HepG2 (cell line): Measurements from ENCODE around the gene PPP4C. TPM values are rescaled to one million over a fixed set of nuclear protein-coding genes. Genes with fewer than 3 reads are reported as not detected.

Experiments used
- ATAC-seq: fragments of 200-7000 bp; cut with Tn5 transposase; 3 replicates; pipeline ENCODE4 v1.9.1; 2020; ENCODE audit warnings: mild to moderate bottlenecking, moderate library complexity
- BruUV-seq: library from RNA; stranded (reverse); fragments of 400-500 nt; replicated peaks from 2 replicates; lab custom pipeline; 2021; lab: Mats Ljungman, UMichigan
- CTCF ChIA-PET: fragments of 300-600 bp; formaldehyde crosslinking; extraction: SDS; loops from one replicate; lab custom pipeline; 2021; ENCODE audit warnings: low total read pairs, inconsistent platforms, low intra/inter-chr PET ratio; lab: Yijun Ruan, JAX
- POLR2A ChIA-PET: fragments of 350-600 bp; sonication (Branson Sonifier 250); formaldehyde crosslinking; loops from one replicate; lab custom pipeline; 2020; ENCODE audit warnings: antibody characterized with exemption, inconsistent platforms; lab: Yijun Ruan, JAX
- DNase-seq: peaks from one replicate; pipeline ENCODE4 v3.0.0-alpha.2; 2015; ENCODE audit warnings: low spot score
- FAIRE-seq: peaks from 3 replicates; lab custom pipeline; 2011; peaks lifted over from hg19 to GRCh38; lab: Jason Lieb, UNC
- H2AFZ ChIP-seq: one replicate; pipeline ENCODE4 v1.6.1; 2011; ENCODE audit warnings: low read length, inconsistent platforms
- H3K27ac ChIP-seq: fragments of 300-600 bp; 3 replicates; pipeline ENCODE4 v1.8.0; 2011; ENCODE audit warnings: mixed run types, mild to moderate bottlenecking, mixed read lengths, low read length, inconsistent platforms; ENCODE audit not compliant: insufficient read depth; ENCODE audit errors: extremely low read length
- H3K27me3 ChIP-seq, 2 experiments: fragments of 200-600 bp in 1 of 2; 2 replicates in 1 of 2; 3 replicates in 1 of 2; pipeline versions ENCODE4 v1.6.0 to v1.8.0; 2011; ENCODE audit warnings: low read length in 2 of 2, mild to moderate bottlenecking in 2 of 2, moderate library complexity in 2 of 2, inconsistent platforms in 1 of 2; ENCODE audit not compliant: insufficient read depth in 2 of 2, control insufficient read depth in 1 of 2
- H3K36me3 ChIP-seq, 2 experiments: fragments of 200-600 bp in 1 of 2; replicated peaks in 1 of 2; 2 replicates in 1 of 2; 3 replicates in 1 of 2; pipeline versions ENCODE4 v1.5.1 to v1.8.0; 2011; ENCODE audit warnings: low read length in 2 of 2, inconsistent platforms in 1 of 2; ENCODE audit not compliant: insufficient read depth in 2 of 2, control insufficient read depth in 1 of 2
- H3K4me1 ChIP-seq: 2 replicates; pipeline ENCODE4 v1.5.1; 2012; ENCODE audit warnings: low read length, inconsistent platforms; ENCODE audit not compliant: insufficient read depth
- H3K4me2 ChIP-seq: 2 replicates; pipeline ENCODE4 v1.6.0; 2011; ENCODE audit warnings: low read depth, low read length, inconsistent platforms
- H3K4me3 ChIP-seq, 3 experiments: fragments of 200-600 bp in 1 of 3; sonication (generic), shearing (Covaris generic) in 1 of 3; replicated peaks in 1 of 3; 2 replicates each; pipeline ENCODE4 v1.5.1; 2011 to 2016; ENCODE audit warnings: low read length in 3 of 3, inconsistent platforms in 2 of 3, low read depth in 2 of 3, mild to moderate bottlenecking in 2 of 3, control low read depth in 1 of 3, mixed read lengths in 1 of 3; ENCODE audit not compliant: insufficient read depth in 1 of 3
- H3K79me2 ChIP-seq: one replicate; pipeline ENCODE4 v1.6.1; 2011; ENCODE audit warnings: low read length, inconsistent platforms; ENCODE audit not compliant: insufficient read depth
- H3K9ac ChIP-seq: 2 replicates; pipeline ENCODE4 v1.6.0; 2011; ENCODE audit warnings: mild to moderate bottlenecking, low read depth, low read length, inconsistent platforms; ENCODE audit not compliant: insufficient read depth
- H3K9me3 ChIP-seq: 2 replicates; pipeline ENCODE4 v1.5.1; 2012; ENCODE audit warnings: mild to moderate bottlenecking, low read length
- H4K20me1 ChIP-seq: 2 replicates; pipeline ENCODE4 v1.6.0; 2011; ENCODE audit warnings: inconsistent platforms, mild to moderate bottlenecking, low read length, moderate library complexity; ENCODE audit not compliant: insufficient read depth
- AGO1 ChIP-seq: fragments of 200-400 bp; formaldehyde crosslinking; IDR thresholded peaks from 2 replicates; pipeline ENCODE4 v1.6.1; 2017; ENCODE audit warnings: mild to moderate bottlenecking, low read depth, low read length, moderate library complexity; ENCODE audit not compliant: poor library complexity, severe bottlenecking
- AKAP8 ChIP-seq: sonication (generic); formaldehyde crosslinking; IDR thresholded peaks from 2 replicates; pipeline ENCODE4 v1.5.1; 2020; ENCODE audit warnings: mild to moderate bottlenecking, missing genetic modification reagents
- KDM2A ChIP-seq: sonication (generic); formaldehyde crosslinking; IDR thresholded peaks from 2 replicates; pipeline ENCODE4 v1.4.0; 2020; ENCODE audit warnings: low read depth, missing genetic modification reagents, borderline replicate concordance
- UBTF ChIP-seq: sonication (generic); formaldehyde crosslinking; IDR thresholded peaks from 2 replicates; pipeline ENCODE4 v1.4.0; 2020; ENCODE audit warnings: mild to moderate bottlenecking, missing genetic modification reagents
- ZBTB25 ChIP-seq: IDR thresholded peaks from 2 replicates; pipeline ENCODE4 v1.6.1; 2018; ENCODE audit warnings: missing genetic modification reagents
- WGBS: methylation state at CpG from one replicate; pipeline ENCODE4 v1.1.6; 2017; ENCODE audit warnings: low lambda C conversion rate; 5-methylcytosine and 5-hydroxymethylcytosine counted together
- in situ Hi-C: cut with HindIII; loops from 2 replicates; pipeline ENCODE4 v1.10.0; 2017; ENCODE audit warnings: low pct_unique_long_range_greater_than_20kb; ENCODE audit not compliant: extremely low pct_ligation_motif_present
- intact Hi-C: fragments of 100-400 bp; cut with micrococcal nuclease; formaldehyde crosslinking; loops from one replicate; pipeline ENCODE4 v1.10.0; 2022; ENCODE audit not compliant: unreplicated experiment
- polyA plus RNA-seq, 8 experiments: library from polyadenylated mRNA; depleted of rRNA in 3 of 8; stranded (reverse) in 7 of 8; unstranded in 1 of 8; fragments of >200 nt; fragmentation: Illumina TruSeq in 4 of 8; extraction: Trizol in 4 of 8; gene quantifications; 2 replicates each; pipeline versions ENCODE4 v1.2.1 to v1.2.3, GENCODE V29; 2011 to 2016; ENCODE audit warnings: low read depth in 4 of 8, missing spikeins in 1 of 8, mixed read lengths in 1 of 8; ENCODE audit not compliant: insufficient read depth in 1 of 8
- total RNA-seq, 5 experiments: library from RNA; depleted of rRNA; stranded (reverse); fragments of >200 nt; fragmentation: Illumina TruSeq; extraction: Trizol; gene quantifications; 2 replicates each; pipeline ENCODE4 v1.2.3, GENCODE V29; 2016; ENCODE audit warnings: low read depth in 1 of 5

Gene PPP4C
- total and polyA plus RNA-seq, 2 of the 13 experiments (the other 11 are each of a cell fraction or from before 2014, with no cell fraction given), result 176 to 220 TPM

DNA sequence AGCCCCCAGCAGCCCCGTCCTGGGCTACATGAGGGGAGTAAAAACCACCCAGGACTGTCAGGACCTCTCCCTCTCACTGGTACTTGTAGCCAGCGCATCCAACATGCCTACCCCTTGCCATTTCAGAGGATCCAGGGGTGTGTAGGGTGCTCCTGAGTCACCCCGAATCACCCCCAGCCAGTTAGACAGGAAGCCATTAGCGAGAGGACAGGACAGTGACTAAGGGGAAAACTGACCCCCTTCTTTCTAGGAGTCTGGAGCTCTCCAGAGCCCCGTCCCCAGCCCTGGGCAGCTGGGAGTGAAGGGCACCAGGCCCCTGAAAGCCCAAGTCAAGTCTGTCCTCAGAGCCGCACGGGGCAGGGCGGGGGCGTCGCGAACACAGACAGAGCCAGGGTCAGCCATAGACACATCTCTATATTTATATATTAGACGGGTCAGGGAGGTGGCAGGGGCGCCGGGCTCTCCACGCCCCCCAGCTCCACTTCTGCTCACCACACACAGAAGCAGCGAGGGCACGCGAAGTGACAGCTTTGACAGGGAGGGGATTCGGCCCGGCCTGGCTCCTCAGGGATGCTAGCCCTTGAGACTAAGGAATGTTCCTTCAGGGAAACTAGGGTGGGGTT is 38.0 kb downstream of the PPP4C start:
- Histone ChIP-seq H3K4me2 (peak overlapping the region; percentile 87; the same call in 1 of the 2 replicates), H3K4me1 (peaks cover 30% of the 10 kb centered on the region), H3K9ac (no peak overlapping the region), H4K20me1 (no peaks in the 10 kb centered on the region), H3K79me2 (no peaks in the 10 kb centered on the region), H2AFZ (no peak overlapping the region), H3K27ac (peak overlapping the region; percentile 33), H3K9me3 (no peaks in the 10 kb centered on the region), H3K4me3 (no peak overlapping the region), H3K27me3 (no peaks in the 10 kb centered on the region), H3K36me3 (peaks cover 9 to 16% of the 10 kb centered on the region in 2 experiments; a peak in 3 of 5 replicates)
- no peak for DNase-seq
- ATAC-seq, result no peak; the same call in 2 of the 3 replicates
- FAIRE-seq, result no peak
- TF ChIP-seq KDM2A (CRISPR knock-in tag), result peak; percentile 7; the same call in 1 of the 2 replicates
- TF ChIP-seq AKAP8 (CRISPR knock-in tag), result 0 out of 2 replicates have a peak, but pooled peaks have one; percentile 0
- 0 out of 2 replicates have a peak, but pooled peaks have one; percentile 1 for TF ChIP-seq UBTF (CRISPR knock-in tag)
- TF ChIP-seq AGO1, result peak; percentile 15
- TF ChIP-seq ZBTB25 (CRISPR knock-in tag), result no peak
- CTCF ChIA-PET, result interaction anchor here (1.2 kb wide), 1 partner anchor 73 kb away, joined by 3 read pairs; no protein-coding TSS in a partner anchor
- no TSS peak for BruUV-seq
- in situ Hi-C loops, result no loop called here
- POLR2A ChIA-PET, result interaction anchor here (1.1 to 3.4 kb wide), 2 partner anchors 11 to 70 kb away, joined by 4 to 28 read pairs; partner anchors contain the start of genes CORO1A and MAPK3
- 94% methylated on average over 19 of the region's 20 CpGs for WGBS
- intact Hi-C loops, result no loop called here
